GM23248 (cell line): ENCODE measurements around the gene PDXDC1.
"Not testable (repeated sequence)": the region's sequence is repeated elsewhere in the genome, so short reads cannot be mapped to it uniquely, and the experiment has no call there.

Experiments used
- EZH2 ChIP-seq: fragments of 200-600 bp; sonication (generic); IDR thresholded peaks from 2 replicates; pipeline ENCODE4 v1.6.1; 2018; ENCODE audit warnings: antibody characterized with exemption, mild to moderate bottlenecking; ENCODE audit not compliant: insufficient read depth, poor library complexity, severe bottlenecking
- EZH2phosphoT487 ChIP-seq: fragments of 200-600 bp; sonication (generic); IDR thresholded peaks from 2 replicates; pipeline ENCODE4 v1.6.1; 2018; ENCODE audit warnings: antibody characterized with exemption, moderate library complexity, mild to moderate bottlenecking, low read depth; ENCODE audit not compliant: insufficient read depth

DNA sequence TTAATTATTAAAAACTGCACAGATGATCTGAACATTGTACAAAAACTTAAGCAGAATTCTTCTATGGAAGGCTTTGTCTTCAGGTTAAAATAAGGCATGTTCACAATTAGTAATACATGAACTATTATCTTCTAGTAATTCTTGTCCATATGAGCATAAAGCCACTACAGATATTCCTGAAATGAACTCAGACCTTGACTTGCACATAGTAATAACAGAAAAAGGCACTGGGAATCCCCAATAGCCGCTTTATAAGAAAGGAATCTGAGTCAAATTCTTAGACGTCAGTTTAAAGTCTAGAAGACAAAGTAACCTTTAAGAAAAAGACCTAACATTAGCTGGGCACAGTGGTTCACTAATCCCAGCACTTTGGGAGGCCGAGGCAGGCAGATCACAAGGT is 108.0 kb downstream of the PDXDC1 start:
- TF ChIP-seq EZH2, EZH2phosphoT487: not testable (repeated sequence)
